Body of pancreas (tissue), 4 donors: ENCODE data around the gene FOLR2. TPM values are rescaled to one million over a fixed set of nuclear protein-coding genes. Genes with fewer than 3 reads are reported as not detected.

Experiments used
- ATAC-seq: fragments of 150-250 bp; one replicate; pipeline ENCODE4 v1.9.1; 2016
- DNase-seq, 4 donors: peaks; one replicate each; pipeline ENCODE4 v3.0.0-alpha.2; 2019
- H3K27ac ChIP-seq, 4 donors: fragments of 200-600 bp; sonication (generic); 1 replicate in 3 of 4; 2 replicates in 1 of 4; pipeline versions ENCODE4 v1.5.1 to v1.6.1; 2016 to 2019; ENCODE audit warnings: mild to moderate bottlenecking in 1 of 4, mixed read lengths in 1 of 4, moderate library complexity in 1 of 4
- H3K27me3 ChIP-seq, 2 donors: fragments of 200-600 bp; sonication (generic); one replicate each; pipeline ENCODE4 v1.6.0; 2016; ENCODE audit warnings: mild to moderate bottlenecking in 1 of 2
- H3K36me3 ChIP-seq, 2 donors: fragments of 200-600 bp; sonication (generic); replicated peaks in 1 of 2; 2 replicates each; pipeline ENCODE4 v1.5.1; 2016; ENCODE audit warnings: low read depth in 2 of 2; ENCODE audit not compliant: insufficient read depth in 1 of 2
- H3K4me1 ChIP-seq: fragments of 200-600 bp; sonication (generic); one replicate; pipeline ENCODE4 v1.6.0; 2016
- H3K4me3 ChIP-seq, 2 donors: fragments of 200-600 bp; sonication (generic); 1 replicate in 1 of 2; 2 replicates in 1 of 2; pipeline ENCODE4 v1.5.1; 2016 to 2019
- H3K9me3 ChIP-seq, 3 donors: fragments of 200-600 bp; sonication (generic); 1 replicate in 2 of 3; 2 replicates in 1 of 3; pipeline ENCODE4 v1.5.1; 2016
- CTCF ChIP-seq, 7 experiments: fragments of 450-650 bp in 4 of 7; fragments of 200-600 bp in 3 of 7; sonication (generic) in 3 of 7; IDR thresholded peaks; one replicate each; pipeline ENCODE4 v1.5.1; 2016 to 2019; ENCODE audit warnings: antibody characterized with exemption in 7 of 7
- POLR2A ChIP-seq, 3 donors: fragments of 450-650 bp; IDR thresholded peaks; one replicate each; pipeline ENCODE4 v1.6.1; 2016; ENCODE audit warnings: antibody characterized with exemption in 3 of 3, mild to moderate bottlenecking in 2 of 3
- WGBS, 2 donors: methylation state at CpG; one replicate each; pipeline ENCODE4 v1.1.5; 2017; 5-methylcytosine and 5-hydroxymethylcytosine counted together
- intact Hi-C: fragments of 100-400 bp; cut with DNase I; formaldehyde crosslinking; loops from one replicate; pipeline ENCODE4 v1.15.1; 2023
- total RNA-seq, 2 donors: library from RNA; depleted of rRNA; stranded (reverse); fragments of >200 nt; gene quantifications; one replicate each; pipeline ENCODE4 v1.1.0, GENCODE V29; 2016

Gene FOLR2
- total RNA-seq, 2 donors from 2014 or later = 11.4 to 49.1 TPM

GRCh38 chr11:72230764-72231365, 14.3 kb downstream of the FOLR2 start:
- Histone ChIP-seq H3K27me3 (no peaks in the 10 kb centered on the region), H3K4me1 (peaks cover 2% of the 10 kb centered on the region), H3K4me3 (no peak overlapping the region), H3K9me3 (no peaks in the 10 kb centered on the region), H3K27ac (no peak overlapping the region), H3K36me3 (peaks cover 0 to 20% of the 10 kb centered on the region in 2 donors)
- intact Hi-C loops = no loop called here
- TF ChIP-seq POLR2A (IDR thresholded peaks at IDR 0.05) (no peak), CTCF (IDR thresholded peaks at IDR 0.05) (no peak)
- 89 to 91% methylated on average over 12 to 18 of the region's 18 CpGs for WGBS, 2 donors
- ATAC-seq (no peak), DNase-seq (no peak)

- H3K36me3 ChIP-seq = peaks cover 0 to 20% of the 10 kb centered on the region in 2 donors
- no peaks in the 10 kb centered on the region for H3K4me1 ChIP-seq
- intact Hi-C loops = no loop called here
- no peaks in the 10 kb centered on the region for H3K27me3 ChIP-seq
- no peak overlapping the region for H3K27ac ChIP-seq
- WGBS, 2 donors = 68 to 87% methylated on average over 7 to 9 of the region's 9 CpGs
- TF ChIP-seq POLR2A (IDR thresholded peaks at IDR 0.05) (no peak), CTCF (IDR thresholded peaks at IDR 0.05) (no peak)
- DNase-seq (no peak), ATAC-seq (no peak)
- H3K9me3 ChIP-seq = no peaks in the 10 kb centered on the region
- H3K4me3 ChIP-seq = no peak overlapping the region
These were observed 15.0 kb downstream of the FOLR2 start for GRCh38 chr11:72231396-72232259.

GRCh38 chr11:72232260-72233055, 15.9 kb downstream of the FOLR2 start:
- H3K4me3 ChIP-seq = no peak overlapping the region
- TF ChIP-seq POLR2A (IDR thresholded peaks at IDR 0.05) (no peak), CTCF (IDR thresholded peaks at IDR 0.05) (no peak)
- no peaks in the 10 kb centered on the region for H3K27me3 ChIP-seq
- DNase-seq (no peak), ATAC-seq (no peak)
- no peaks in the 10 kb centered on the region for H3K4me1 ChIP-seq
- no peaks in the 10 kb centered on the region for H3K9me3 ChIP-seq
- intact Hi-C loops = no loop called here
- H3K27ac ChIP-seq = no peak overlapping the region
- H3K36me3 ChIP-seq = peaks cover 0 to 20% of the 10 kb centered on the region in 2 donors
- 93 to 96% methylated on average over 18 of the region's 18 CpGs for WGBS, 2 donors

GRCh38 chr11:72233056-72233772, 16.6 kb downstream of the FOLR2 start:
- Histone ChIP-seq H3K36me3 (peaks cover 0 to 20% of the 10 kb centered on the region in 2 donors), H3K4me3 (no peak overlapping the region), H3K4me1 (peaks cover 3% of the 10 kb centered on the region), H3K9me3 (no peaks in the 10 kb centered on the region), H3K27ac (no peak overlapping the region), H3K27me3 (no peaks in the 10 kb centered on the region)
- intact Hi-C loops = no loop called here
- DNase-seq (no peak), ATAC-seq (no peak)
- WGBS, 2 donors = 85% methylated on average over 12 to 13 of the region's 13 CpGs
- TF ChIP-seq POLR2A (IDR thresholded peaks at IDR 0.05) (no peak), CTCF (IDR thresholded peaks at IDR 0.05) (no peak)
